T47D (cell line): ENCODE measurements around the gene ZXDC.

Experiments
- DNase-seq, 2 experiments: peaks; one replicate each; pipeline versions ENCODE4 v3.0.0 to v3.0.0-alpha.2; 2011 to 2012; ENCODE audit warnings: low read depth in 1 of 2, low spot score in 1 of 2
- JUND ChIP-seq: IDR thresholded peaks from 2 replicates; pipeline ENCODE4 v1.6.1; 2012; ENCODE audit warnings: low read depth
- in situ Hi-C: cut with HindIII; loops from 2 replicates; pipeline ENCODE4 v1.10.0; 2016; ENCODE audit warnings: low sequenced_read_pairs, low pct_unique_long_range_greater_than_20kb

The ZXDC gene

DNA sequence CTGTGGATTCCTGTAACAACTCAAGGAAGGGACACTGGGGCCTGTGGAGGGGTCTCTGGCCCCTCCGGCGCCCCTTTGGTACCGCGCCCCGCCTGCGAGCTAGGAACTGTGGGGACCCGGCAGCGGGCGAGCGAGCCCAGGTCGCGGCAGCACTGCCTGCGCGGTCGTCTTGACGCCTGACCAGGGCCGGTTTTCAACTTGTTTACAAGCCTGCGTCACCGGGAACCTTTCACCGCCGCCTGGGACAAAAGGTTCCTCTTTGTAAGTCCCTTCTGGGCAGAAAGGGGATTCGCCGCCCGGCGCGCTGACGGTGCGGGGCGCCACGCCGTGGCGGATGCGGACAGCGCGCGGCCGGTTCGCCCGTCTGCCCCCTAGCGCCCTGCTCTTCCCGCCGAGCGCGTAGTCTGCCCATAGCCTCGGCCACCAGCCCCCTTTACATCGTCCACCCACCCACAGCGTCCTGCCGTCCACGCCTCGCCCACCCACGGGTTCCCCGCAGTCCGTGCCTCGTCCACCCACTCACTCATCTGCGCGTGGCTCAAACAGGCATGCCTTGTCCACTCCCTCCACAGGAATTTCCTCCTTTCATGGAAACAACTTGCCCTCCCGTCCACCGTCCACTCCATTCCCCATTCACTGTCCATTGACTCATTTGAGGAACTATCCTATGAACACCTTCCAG, 86.4 kb downstream of the ZXDC start:
- DNase-seq, result peak; percentile 81 to 95
- no peak for TF ChIP-seq JUND
- in situ Hi-C loops, result no loop called here
